NCI-H2171 (cell line): Measurements from ENCODE around the gene SRXN1.
A peak's percentile ranks its signal among the peaks of the same experiment; 100 is the strongest.

ENCODE experiments used
- DNase-seq: peaks from one replicate; lab custom pipeline; 2025; lab: John Stamatoyannopoulos, UW

Gene SRXN1

DNA sequence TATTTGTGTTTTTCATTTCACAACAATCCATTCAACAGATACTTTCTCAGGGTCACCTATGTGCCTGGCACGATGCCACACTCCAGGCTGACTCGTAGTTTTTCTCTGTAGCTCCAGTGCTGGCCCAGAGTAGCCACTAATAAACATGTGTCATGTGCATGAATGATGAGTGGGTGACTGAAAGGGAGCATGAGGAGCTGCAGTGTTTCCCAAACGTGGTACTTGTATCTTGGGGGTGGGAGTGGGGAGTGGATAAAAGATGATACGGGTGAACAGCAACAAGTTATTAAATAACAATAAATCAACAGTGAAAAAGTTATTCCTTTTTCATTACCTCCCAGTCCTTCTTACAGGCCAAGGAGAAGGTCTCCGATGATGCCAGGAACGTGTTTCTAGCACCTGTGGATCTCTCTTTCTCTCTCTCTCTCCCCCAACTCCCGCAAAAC is 17.1 kb downstream of the SRXN1 start:
- no peak for DNase-seq

DNA sequence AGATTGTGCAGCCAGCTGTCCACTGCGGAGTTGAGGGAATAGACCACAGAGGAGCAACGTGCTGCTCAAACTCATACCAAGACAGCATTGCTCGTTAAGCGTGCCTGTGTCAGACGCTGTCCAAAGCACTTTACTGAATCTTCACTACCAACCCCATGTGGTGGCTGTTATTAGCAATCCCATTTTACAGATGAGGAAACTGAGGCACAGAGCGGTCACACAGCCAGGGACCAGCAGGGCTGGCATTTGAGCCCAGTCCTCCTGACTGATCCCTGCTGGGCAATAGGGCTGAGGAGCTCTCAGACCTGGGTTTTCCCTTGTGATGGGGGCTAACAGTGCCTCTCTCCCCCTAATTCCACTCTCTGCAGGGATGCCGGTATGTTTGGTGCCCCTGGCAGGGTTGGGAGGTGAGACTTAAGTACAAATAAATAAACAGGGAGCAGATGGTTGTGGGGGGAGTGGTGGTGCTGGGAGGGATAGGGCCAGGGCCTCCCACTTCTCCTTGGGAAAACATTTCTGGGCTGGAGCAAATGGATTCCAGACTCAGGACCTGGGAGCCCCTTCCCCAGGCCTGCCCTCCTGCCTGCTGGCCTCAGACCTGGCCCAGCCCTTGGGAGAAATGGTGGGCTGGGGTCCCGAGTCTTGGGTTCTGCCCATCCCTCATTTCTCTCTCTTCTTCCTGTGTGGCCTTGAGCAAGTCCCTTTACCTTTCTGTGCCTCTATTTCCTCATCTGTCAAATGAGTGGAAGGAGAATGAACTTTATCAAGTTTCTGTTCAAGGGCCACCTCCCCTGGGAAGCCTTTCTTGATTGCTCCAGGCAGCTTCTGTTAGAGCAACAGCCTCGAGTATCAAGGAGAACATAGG is 17.7 kb downstream of the SRXN1 start:
- DNase-seq, result peak; percentile 40

DNA sequence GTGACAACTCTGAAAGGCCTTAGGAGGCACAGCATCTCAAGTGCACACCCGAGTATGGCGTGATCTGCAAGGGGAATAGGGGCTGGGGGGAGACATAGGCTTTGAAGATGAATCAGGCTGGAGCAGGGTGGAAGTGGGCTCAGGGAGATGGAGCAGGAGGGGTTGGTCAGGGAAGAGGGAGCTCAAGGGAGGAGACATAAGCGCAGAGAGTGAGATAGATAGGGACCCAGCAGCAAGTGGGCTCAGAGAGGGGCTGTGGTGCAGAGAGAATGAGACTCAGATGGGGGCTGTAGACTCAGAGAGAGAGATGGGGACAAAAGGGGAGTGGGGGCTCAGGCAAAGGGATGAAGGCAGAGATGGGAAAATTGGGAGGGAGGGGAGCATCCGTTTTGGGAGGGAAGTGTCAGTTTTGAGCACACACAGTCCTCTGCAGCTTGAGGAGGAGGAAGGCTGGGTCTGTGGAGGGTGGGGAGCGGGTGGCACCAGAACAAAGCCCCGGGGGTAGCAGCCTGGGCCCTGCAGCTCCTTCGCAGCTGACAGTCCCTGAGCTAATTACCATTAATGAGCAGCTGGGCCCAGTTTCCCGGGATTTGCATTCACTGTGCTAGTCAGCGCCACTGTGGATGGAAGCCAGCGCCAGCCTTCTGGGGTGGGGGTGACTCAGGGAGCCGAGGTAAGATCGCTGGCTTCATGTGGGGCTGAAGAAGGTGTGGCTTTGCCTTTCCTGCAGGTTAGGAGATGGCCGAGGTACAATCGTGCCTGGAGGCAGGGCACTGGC is 18.7 kb downstream of the SRXN1 start:
- peak; percentile 49 for DNase-seq

DNA sequence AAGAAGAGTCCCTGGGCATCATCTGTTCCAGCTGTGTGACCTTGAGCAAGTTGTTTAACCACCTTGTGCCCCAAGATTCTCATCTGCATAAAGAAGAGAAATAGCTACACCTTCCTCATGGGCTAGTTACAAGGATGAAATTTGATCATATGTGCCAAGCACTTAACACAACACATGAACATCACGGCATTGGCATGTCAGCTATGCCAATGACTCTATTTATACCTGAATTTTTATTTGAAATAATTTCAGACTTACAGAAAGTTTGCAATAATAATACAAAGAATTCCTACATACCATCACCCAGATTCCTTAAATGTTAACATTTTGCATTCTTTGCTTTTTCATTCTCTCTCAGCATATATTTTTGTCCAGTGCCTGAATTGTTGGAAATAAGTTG is 21.9 kb downstream of the SRXN1 start:
- no peak for DNase-seq

DNA sequence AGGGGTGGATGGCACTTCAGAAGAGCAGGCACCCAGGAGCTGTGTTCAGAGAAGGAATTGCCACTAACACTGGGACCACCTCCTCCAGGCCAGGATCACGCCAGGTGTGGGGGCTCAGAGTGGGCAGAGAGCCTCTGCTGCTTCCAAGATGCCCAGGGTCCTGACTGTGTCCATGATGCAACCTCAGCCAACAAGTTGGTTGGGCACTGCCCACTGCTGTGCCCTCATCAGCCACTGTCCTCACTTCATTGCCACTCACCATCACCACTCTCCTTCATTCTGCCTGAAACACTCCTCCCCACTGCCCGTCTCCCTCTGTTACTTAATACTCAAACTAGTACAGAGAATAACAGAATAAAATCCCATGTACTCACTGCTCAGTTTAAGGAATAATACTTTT is 26.4 kb downstream of the SRXN1 start:
- DNase-seq, result no peak

DNA sequence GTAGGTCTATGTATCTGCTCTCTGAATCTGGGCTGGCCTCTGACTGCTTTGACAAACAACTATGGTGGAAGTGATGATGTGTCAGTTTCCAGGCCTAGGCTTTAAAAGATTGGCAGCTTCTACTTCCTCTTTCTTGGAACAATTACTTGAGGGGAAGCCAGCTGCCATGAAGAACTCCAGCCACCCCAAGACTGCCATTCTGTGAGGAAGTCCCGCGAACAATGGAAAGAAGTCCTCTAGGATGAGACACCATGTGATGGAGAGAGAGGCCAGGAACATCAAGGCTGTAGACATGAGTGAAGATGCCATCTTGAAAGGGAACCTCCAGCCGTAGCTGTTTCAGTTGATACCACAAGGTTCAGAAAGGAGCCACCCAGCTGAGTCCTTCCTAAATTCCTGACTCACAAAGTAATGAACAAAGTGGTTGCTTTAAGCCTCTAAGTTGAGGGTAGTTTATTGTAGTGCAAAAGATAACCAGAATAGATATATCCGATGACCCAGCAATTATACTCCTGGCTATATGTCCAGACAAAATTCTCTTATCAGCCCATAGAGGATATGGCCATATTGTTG is 27.6 kb downstream of the SRXN1 start:
- no peak for DNase-seq

DNA sequence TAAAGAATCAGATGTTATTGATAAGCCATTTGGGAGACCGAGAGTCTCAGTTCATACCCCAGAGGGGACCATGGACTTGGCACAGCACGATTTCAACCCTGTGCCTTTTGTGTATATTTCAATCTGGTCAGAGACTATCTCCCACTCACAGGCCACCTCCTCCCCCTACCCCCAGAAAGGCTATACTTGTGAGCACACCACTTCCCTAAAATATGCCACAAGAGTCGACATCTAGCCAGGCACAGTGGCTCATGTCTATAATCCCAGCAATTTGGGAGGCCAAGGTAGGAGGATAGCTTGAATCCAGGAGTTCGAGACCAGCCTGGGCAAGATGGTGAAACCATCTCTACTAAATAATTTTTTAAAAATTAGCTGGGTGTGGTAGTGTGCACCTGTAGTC is 29.3 kb downstream of the SRXN1 start:
- no peak for DNase-seq

DNA sequence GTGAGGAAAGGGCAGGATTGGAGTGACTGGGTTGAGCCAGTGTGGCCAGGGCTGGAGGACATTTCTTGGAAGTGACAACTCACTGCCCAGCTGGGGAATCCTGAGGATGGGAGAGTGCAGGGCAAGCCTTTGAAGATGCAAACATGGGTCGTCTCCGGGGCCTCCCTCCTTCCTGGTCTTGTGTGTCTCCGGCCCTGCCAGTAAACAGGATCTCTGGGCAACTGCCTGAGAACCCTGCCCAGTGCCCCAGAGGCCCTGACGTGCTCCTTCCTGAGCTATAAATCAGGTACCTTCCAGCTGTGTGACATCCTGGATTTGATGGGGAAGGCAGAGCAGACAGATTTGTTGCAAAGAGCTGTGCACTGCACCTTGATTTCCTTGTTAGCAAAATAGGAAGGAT is 30.0 kb downstream of the SRXN1 start:
- DNase-seq, result no peak

DNA sequence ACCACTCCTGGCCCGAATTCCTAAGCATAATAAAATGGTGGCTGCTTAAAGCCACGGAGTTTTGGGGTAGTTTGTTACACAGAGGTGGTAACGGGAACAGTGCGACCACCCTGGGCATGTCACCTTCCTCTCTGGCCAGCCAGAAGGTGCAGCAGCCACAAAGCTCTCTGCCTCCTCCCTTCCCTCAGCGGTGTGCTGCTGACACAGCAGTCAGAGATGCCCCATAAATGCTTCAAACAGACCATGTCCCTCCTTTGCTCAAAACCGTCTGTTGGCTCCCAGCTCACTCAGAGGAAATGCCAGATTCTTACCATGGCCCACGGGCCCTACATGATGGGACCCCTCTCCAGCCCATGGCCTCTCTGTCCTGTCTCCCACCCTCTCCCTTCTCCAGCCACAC is 30.8 kb downstream of the SRXN1 start:
- DNase-seq, result no peak

DNA sequence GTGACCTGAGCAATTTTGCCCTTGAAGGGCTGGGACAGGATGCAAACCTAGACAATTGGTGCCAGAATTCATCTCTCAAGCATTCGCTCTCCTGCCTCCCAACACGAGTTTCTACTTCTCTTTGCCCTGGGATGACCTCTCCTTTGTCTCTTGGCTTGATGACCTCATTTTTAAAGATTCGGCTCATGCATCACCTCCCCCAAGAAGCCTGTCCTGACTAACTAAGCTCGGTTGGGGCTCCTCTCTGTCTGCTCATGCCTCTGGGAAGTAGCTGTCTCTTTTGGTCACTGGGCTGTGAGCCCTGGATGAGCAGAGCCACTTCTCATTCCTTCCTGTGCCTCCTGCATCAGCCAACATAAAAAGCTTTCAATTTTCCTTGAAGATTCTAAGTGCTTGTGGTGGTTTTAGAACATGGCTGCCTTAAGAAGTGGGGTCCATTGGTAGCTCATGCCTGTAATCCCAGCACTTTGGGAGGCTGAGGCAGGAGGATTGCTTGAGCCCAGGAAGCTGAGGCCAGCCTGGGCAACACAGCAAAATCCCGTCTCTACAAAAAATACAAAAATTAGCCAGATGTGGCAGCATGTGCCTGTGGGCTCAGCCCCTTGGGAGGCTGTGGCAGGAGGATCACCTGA is 31.8 kb downstream of the SRXN1 start:
- DNase-seq, result no peak

DNA sequence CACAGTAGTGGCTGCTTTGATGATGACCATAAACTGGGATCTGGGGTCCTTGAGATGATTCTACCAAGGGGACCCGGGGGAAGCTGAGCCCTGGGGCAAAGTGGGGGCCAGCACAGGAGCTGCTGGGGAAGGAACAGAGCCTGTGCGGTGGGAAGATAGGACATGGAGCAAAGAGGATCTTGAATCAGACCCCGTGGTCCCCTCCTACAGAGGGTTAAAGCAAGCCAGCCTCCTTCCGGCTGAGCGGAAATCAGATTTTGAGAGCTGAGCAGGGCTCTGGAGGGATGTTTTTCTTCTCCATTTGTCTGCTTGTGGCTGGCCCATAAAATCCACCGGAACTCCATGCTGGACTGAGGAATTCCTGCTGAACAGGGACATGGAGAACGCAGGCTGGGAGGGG is 32.8 kb downstream of the SRXN1 start:
- no peak for DNase-seq

DNA sequence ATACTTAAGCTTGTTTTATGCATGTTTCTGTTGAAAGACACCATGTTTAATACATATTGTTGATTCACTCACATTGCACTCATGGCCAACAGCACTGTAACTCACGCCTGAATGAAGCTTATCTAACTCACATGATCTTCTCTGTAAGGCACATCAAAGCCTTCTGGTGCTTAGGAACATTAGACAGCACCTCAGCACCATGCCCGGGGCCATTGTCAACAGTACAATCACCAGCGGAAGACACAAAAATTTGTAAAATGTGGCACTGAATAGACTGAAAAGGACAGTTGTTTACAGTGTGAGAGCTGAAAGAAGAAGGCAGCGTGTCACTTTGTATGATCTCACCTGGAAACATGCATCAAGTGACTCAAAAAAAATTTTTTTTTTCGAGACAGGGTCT is 34.0 kb downstream of the SRXN1 start:
- no peak for DNase-seq

DNA sequence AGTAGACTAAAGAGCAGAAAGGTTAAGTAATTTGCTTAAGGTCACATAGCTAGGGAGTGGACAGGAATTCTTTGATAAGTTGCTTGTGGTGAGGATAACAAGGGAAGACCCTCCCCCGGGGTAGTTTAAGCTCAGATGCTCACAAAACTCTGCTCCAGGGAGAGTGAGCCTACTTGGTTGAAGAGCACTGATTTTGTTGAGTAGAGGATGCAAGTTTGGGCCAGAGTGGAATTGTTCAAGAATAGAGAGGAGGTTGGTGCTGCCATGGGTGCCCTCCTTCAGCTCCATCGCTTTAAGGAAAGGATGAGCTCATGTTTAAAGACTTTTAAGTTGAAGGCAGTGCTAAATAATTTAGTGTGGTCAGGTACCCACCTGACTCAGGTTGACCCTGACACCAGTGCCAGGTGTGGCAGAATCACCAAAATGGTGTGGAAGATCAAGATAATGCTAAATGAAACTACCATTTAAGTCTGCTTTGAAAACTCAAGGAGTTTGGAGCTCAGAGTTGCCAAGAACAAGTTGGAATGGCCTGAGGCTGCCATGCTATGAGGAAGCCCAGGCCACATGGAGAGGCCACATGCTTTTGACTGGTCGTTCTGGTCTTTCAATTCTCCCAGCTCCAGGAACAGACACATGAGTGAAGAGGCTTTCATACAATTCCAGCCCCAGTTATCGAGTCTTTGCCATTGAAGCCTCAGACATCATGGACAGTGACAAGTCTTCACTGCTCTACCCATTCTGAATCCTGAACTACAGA is 34.9 kb downstream of the SRXN1 start:
- no peak for DNase-seq

DNA sequence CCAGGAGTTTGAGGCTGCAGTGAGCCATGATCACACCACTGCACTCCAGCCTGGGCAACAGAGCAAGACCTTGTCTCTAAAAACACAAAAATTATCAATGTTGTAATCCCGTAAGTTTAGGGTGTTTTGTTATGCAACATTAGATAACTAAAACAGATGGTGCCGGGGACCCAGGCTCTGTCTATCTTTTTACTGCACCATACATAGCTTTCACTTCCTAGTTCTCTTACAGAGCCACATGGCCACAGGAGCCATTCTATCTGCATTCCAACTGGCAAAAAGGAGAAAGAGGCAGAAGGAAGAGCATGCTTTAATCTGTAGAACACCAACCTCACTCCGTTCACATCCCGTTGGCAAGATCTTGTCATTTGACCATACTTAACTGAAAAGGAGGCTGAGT is 37.5 kb downstream of the SRXN1 start:
- DNase-seq, result no peak

DNA sequence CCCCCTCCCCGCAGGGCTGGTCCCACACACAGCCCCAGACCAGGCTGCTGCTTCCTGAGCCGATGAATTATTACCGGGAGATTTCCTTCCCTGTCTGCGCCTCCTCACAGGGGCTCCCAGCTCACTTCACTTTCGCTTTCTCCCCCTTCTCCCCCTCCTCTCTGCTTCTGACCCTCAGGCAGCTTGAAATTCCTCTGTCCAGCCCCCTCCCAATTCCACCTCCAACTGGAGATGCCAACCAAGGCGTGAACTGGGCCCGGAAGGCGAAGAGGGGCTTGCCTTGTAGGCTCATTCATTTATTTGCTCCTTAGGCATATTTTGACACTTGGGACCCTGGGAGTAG is 41.2 kb downstream of the SRXN1 start:
- DNase-seq, result no peak

DNA sequence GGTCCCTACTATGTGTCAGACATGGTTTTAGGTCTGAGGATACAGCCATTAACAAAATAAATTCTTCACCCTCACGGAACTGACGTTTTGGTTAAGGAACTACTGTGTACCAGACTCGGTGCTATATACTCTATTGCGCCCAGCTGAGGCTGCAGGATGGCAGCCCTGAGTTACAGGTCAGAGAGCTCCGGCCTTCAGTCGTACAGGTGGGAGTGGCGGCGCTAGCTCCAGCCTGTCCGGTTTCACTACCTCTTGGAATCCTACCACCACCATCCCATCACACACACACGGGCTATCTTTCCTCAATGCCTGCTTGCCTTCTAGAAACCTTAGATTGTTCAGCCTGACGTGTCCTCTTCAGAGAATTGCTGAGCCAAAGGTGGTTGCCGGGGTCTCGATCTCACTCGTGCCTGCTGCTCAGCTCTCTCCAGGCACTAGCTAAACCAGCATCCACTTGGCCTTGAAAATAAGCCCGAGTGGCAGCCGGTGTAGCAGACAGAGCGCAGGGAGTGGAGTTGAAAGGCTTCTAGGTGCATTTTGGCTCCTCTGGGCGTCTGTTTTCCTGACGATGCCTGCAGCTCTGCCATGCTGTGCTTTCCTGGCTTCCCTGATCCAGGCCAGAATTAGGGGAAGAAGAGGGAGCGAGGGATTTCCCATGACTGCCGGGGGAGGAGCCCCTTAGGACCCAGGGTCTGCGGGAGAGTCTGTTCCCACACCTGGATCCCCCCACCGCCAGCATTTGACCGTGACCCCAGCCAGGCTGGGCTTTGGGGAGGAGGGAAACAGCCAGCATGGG is 41.8 kb downstream of the SRXN1 start:
- DNase-seq, result no peak

DNA sequence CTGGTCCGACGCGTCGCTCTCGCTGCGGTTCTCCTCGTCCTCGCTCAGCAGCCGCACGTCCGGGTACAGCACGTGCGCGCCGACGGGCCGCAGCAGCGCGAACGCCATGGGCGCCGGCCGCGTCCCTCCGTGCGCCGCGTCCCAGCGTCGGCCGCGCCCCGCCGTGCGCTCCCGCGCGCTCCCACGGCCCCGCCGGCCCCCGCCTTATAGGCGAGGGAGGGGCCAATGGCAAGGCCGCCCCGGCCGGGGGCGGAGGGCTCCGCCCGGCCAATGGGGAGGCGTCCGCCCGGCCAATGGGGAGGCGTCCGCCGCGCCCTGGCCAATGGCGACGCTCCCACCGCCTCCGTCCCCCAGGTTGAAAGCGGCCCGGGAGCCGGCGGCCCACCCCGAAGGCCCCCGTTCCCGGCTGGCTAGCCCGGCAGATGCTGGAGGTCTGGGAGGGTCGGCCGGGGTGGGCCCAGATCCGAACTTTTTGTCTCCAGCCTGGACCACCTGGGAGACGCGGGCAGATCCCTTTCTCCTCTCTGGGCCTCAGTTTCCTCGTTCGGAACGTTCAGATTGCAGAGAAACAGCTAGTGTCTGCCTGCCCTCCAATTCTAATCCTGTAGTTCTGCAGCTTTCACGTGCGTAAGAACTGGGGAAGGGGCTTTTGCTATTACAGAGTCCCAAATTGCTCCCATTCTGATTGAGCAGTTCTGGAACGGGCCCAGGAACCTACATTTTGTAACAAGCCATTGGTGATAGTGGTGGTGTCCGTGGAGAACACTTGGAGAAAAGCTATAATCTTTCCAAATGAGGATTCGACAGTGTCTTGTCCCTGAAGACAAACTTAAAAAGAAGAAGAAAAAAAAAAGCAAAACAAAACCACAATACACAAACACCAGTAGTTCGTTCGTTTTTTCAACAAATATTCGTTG is 42.6 kb downstream of the SRXN1 start, which contains the start of gene TCF15:
TSS of gene TCF15 (minus strand) at position 180 of the 917 bp plus-strand sequence. CDS start at position 108, 72 bp downstream.
- peak; percentile 94 for DNase-seq

DNA sequence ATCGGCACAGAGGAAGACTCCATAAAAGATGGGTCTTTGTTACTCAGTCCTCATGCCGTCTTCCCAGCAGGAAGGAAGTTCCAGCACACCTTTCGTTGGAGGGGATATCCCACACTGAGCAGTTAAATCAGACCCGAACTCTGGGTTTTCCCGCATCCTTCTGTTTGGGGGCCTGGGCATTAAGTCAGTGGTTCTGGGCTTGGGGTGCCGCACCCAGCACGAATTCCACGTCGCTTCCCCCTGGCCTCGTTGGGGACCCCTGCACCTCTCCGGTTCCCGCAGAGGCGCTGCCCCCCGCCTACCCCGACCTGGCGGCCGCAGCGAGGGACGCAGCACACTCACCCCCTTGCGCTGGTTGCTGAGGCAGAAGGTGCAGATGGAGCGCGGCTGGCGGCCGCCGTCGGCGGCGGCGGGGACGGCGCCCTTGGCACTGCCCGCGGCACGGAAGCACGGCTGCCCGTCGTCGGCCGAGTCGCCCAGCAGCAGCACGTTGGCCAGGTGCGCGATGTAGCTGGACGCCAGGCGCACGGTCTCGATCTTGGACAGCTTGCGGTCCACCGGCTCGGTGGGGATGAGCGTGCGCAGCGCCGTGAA is 43.5 kb downstream of the SRXN1 start:
- DNase-seq, result no peak

DNA sequence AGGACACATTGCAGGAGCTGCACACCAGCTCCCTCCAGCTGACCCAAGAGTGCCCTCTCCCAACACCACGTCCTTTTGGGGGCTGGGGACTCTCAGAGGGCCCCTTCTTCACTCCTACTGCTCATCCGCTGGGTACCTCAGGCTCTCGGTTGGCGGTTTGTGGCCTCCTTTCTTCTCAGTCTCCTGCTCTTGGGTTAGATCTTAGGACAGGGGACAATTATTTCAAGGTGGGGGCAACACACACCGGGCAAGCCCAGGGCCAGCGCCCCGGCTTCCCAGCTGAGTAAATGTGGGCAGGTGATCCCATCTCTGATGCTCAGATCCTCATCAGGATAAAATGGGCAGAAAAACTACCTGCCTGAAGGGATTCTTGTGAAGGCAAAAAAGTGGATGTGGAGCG is 44.0 kb downstream of the SRXN1 start:
- no peak for DNase-seq
